Measurements from ENCODE around the gene NLRP12. TPM values are rescaled to one million over a fixed set of nuclear protein-coding genes. Genes with fewer than 3 reads are reported as not detected.
"Not testable (repeated sequence)": the region's sequence is repeated elsewhere in the genome, so short reads cannot be mapped to it uniquely, and the experiment has no call there.

The NLRP12 gene
- total and polyA plus RNA-seq, 2 donors (not counting 3 experiments of a cell fraction or from before 2014, with no cell fraction given), result 0.46 to 0.73 TPM

DNA sequence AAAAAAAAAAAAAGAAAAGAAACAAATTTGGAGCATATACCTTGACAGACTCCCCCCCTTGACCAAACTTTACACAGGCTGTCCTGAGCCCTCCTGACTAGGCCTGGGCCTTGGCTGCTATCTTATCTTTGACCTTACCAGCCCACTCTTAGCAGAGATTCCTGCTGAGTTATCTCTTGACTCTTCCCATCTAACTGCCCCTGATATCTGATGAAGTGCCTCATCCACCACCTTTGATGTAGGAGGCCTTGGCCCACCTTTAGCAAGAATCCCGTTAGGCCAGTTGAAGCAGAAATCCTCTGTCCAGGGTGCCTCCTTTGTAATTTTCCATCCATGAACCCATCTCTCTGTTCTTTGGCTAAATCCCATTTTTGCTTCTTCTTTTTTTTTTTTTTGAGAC lies 43.6 kb downstream of the NLRP12 start:
- BruUV-seq (replicated peaks), result no TSS peak
- H3K4me1 ChIP-seq (ENCODE audit: control insufficient read depth, extremely low read depth, insufficient read depth, low read length), result no peaks in the 10 kb centered on the region
- DNase-seq (ENCODE audit: low read depth, low spot score) (no peak), FAIRE-seq (no peak)
- POLR2A ChIA-PET, result no interaction called here
- no peaks in the 10 kb centered on the region for H3K36me3 ChIP-seq (ENCODE audit: control insufficient read depth in 2 of 2, extremely low read depth in 1 of 2, insufficient read depth in 2 of 2, low read length in 2 of 2)
- no peak for TF ChIP-seq POLR2A (IDR thresholded peaks at IDR 0.05; ENCODE audit: low read depth, low read length)
- TF ChIP-seq, protein P1, sequence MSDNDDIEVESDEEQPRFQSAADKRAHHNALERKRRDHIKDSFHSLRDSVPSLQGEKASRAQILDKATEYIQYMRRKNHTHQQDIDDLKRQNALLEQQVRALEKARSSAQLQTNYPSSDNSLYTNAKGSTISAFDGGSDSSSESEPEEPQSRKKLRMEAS (IDR thresholded peaks at IDR 0.05; ENCODE audit: insufficient read depth, insufficient read length), result no peak
- H3K4me3 ChIP-seq (replicated peaks in 1 of 3; ENCODE audit: insufficient read depth in 1 of 3, low read depth in 1 of 3, low read length in 3 of 3), result no peak overlapping the region
- H3K27ac ChIP-seq (ENCODE audit: insufficient read depth, low read depth, low read length), result no peak overlapping the region
- intact Hi-C loops (cut with micrococcal nuclease) (no loop called here), dilution Hi-C loops (cut with MboI; ENCODE audit: extremely low pct_ligation_motif_present, low sequenced_read_pairs) (no loop called here)
- H2AFZ ChIP-seq (ENCODE audit: low read depth, low read length), result no peak overlapping the region
- no peaks in the 10 kb centered on the region for H3K9me3 ChIP-seq (replicated peaks; ENCODE audit: control insufficient read depth, insufficient read depth, low read length)
- CTCF ChIA-PET, result no interaction called here
- no peaks in the 10 kb centered on the region for H3K27me3 ChIP-seq (ENCODE audit: control insufficient read depth in 2 of 2, insufficient read depth in 2 of 2, low read length in 2 of 2)
- H3K9ac ChIP-seq (replicated peaks; ENCODE audit: extremely low read depth, insufficient read depth, low read length), result no peak overlapping the region
- H3K79me2 ChIP-seq (ENCODE audit: control insufficient read depth, insufficient read depth, low read length), result no peaks in the 10 kb centered on the region
- H4K20me1 ChIP-seq (replicated peaks; ENCODE audit: control insufficient read depth, extremely low read depth, insufficient read depth, low read length), result no peaks in the 10 kb centered on the region
- H3K4me2 ChIP-seq (ENCODE audit: insufficient read depth, low read length), result no peak overlapping the region
- H3K9me1 ChIP-seq (replicated peaks; ENCODE audit: control insufficient read depth, extremely low read depth, insufficient read depth, low read length), result no peaks in the 10 kb centered on the region

DNA sequence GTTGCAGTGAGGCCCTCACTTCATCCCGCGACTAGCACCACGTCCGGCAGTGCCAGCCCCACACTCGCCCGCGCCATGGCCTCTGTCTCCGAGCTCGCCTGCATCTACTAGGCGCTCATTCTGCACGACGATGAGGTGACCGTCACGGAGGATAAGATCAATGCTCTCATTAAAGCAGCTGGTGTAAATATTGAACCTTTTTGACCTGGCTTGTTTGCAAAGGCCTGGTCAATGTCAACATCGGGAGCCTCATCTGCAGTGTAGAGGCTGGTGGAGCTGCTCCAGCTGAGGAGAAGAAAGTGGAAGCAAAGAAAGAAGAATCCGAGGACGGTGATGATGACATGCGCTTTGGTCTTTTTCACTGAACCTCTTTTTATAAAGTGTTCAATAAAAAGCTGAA lies 48.6 kb downstream of the NLRP12 start:
- BruUV-seq (replicated peaks), result no TSS peak
- FAIRE-seq (no peak), DNase-seq (ENCODE audit: low read depth, low spot score) (no peak)
- Histone ChIP-seq H3K9me1 (replicated peaks; ENCODE audit: control insufficient read depth, extremely low read depth, insufficient read depth, low read length) (no peaks in the 10 kb centered on the region), H2AFZ (ENCODE audit: low read depth, low read length) (no peak overlapping the region), H3K4me1 (ENCODE audit: control insufficient read depth, extremely low read depth, insufficient read depth, low read length) (no peaks in the 10 kb centered on the region), H3K4me3 (replicated peaks in 1 of 3; ENCODE audit: insufficient read depth in 1 of 3, low read depth in 1 of 3, low read length in 3 of 3) (no peak overlapping the region), H3K27me3 (ENCODE audit: control insufficient read depth in 2 of 2, insufficient read depth in 2 of 2, low read length in 2 of 2) (no peaks in the 10 kb centered on the region), H3K79me2 (ENCODE audit: control insufficient read depth, insufficient read depth, low read length) (no peaks in the 10 kb centered on the region), H3K9ac (replicated peaks; ENCODE audit: extremely low read depth, insufficient read depth, low read length) (no peak overlapping the region), H3K36me3 (ENCODE audit: control insufficient read depth in 2 of 2, extremely low read depth in 1 of 2, insufficient read depth in 2 of 2, low read length in 2 of 2) (no peaks in the 10 kb centered on the region), H3K9me3 (replicated peaks; ENCODE audit: control insufficient read depth, insufficient read depth, low read length) (no peaks in the 10 kb centered on the region), H4K20me1 (replicated peaks; ENCODE audit: control insufficient read depth, extremely low read depth, insufficient read depth, low read length) (no peaks in the 10 kb centered on the region), H3K4me2 (ENCODE audit: insufficient read depth, low read length) (no peak overlapping the region), H3K27ac (ENCODE audit: insufficient read depth, low read depth, low read length) (no peak overlapping the region)
- dilution Hi-C loops (cut with MboI; ENCODE audit: extremely low pct_ligation_motif_present, low sequenced_read_pairs) (no loop called here), intact Hi-C loops (cut with micrococcal nuclease) (no loop called here)
- no peak for TF ChIP-seq POLR2A (IDR thresholded peaks at IDR 0.05; ENCODE audit: low read depth, low read length)
- no peak for TF ChIP-seq POLR2AphosphoS5 (IDR thresholded peaks at IDR 0.05; ENCODE audit: insufficient read depth, low read depth, low read length)
- TF ChIP-seq, protein P2, sequence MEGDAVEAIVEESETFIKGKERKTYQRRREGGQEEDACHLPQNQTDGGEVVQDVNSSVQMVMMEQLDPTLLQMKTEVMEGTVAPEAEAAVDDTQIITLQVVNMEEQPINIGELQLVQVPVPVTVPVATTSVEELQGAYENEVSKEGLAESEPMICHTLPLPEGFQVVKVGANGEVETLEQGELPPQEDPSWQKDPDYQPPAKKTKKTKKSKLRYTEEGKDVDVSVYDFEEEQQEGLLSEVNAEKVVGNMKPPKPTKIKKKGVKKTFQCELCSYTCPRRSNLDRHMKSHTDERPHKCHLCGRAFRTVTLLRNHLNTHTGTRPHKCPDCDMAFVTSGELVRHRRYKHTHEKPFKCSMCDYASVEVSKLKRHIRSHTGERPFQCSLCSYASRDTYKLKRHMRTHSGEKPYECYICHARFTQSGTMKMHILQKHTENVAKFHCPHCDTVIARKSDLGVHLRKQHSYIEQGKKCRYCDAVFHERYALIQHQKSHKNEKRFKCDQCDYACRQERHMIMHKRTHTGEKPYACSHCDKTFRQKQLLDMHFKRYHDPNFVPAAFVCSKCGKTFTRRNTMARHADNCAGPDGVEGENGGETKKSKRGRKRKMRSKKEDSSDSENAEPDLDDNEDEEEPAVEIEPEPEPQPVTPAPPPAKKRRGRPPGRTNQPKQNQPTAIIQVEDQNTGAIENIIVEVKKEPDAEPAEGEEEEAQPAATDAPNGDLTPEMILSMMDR (IDR thresholded peaks at IDR 0.05; ENCODE audit: extremely low read depth in 1 of 2, insufficient read depth in 1 of 2, low read depth in 1 of 2, low read length in 2 of 2), result no peak
- no peak for TF ChIP-seq MYC (IDR thresholded peaks at IDR 0.05; ENCODE audit: low read depth, low read length)
- TF ChIP-seq JUN (IDR thresholded peaks at IDR 0.05; ENCODE audit: borderline replicate concordance, insufficient read depth, insufficient read length, low read depth), result no peak
- TF ChIP-seq FOS (IDR thresholded peaks at IDR 0.05; ENCODE audit: borderline replicate concordance, insufficient read depth, low read length), result no peak
- TF ChIP-seq, protein P1 (IDR thresholded peaks at IDR 0.05; ENCODE audit: insufficient read depth, insufficient read length), result no peak
- no peak for TF ChIP-seq EZH2 (IDR thresholded peaks at IDR 0.05; ENCODE audit: borderline replicate concordance, low read depth, low read length, severe bottlenecking)
- no peak for TF ChIP-seq GATA2 (IDR thresholded peaks at IDR 0.05; ENCODE audit: insufficient read depth, insufficient read length, low read depth, low read length)
- POLR2A ChIA-PET, result no interaction called here
- CTCF ChIA-PET, result interaction anchor here (0.7 to 2.6 kb wide), 5 partner anchors 16 to 320 kb away, joined by 3 to 16 read pairs (median 5); no protein-coding TSS in a partner anchor

DNA sequence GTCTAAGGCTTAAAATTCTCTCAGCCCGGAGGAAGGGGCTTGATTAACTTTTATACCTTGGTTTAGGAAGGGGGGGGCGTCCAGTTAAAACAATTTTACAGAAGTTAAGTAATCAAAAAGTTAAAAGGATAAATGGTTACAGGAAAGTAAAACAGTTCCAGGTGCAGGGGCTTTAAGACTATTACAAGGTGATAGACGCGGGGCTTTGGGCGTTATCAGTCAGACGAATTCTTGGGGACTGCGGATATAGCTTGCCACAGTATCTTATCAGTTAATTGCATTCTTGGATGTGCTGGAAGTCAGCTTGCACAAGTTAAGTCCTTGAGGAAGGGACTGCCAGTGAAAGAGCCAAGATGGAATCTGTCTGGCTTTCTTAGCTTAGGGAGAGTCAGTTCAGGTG lies 49.6 kb downstream of the NLRP12 start:
- H2AFZ ChIP-seq (ENCODE audit: low read depth, low read length); dilution Hi-C loops (cut with MboI; ENCODE audit: extremely low pct_ligation_motif_present, low sequenced_read_pairs); H3K9me3 ChIP-seq (replicated peaks; ENCODE audit: control insufficient read depth, insufficient read depth, low read length); H3K4me3 ChIP-seq (replicated peaks in 1 of 3; ENCODE audit: insufficient read depth in 1 of 3, low read depth in 1 of 3, low read length in 3 of 3); H4K20me1 ChIP-seq (replicated peaks; ENCODE audit: control insufficient read depth, extremely low read depth, insufficient read depth, low read length); H3K79me2 ChIP-seq (ENCODE audit: control insufficient read depth, insufficient read depth, low read length); DNase-seq (ENCODE audit: low read depth, low spot score); intact Hi-C loops (cut with micrococcal nuclease); BruUV-seq (replicated peaks); H3K36me3 ChIP-seq (ENCODE audit: control insufficient read depth in 2 of 2, extremely low read depth in 1 of 2, insufficient read depth in 2 of 2, low read length in 2 of 2); H3K27ac ChIP-seq (ENCODE audit: insufficient read depth, low read depth, low read length); H3K27me3 ChIP-seq (ENCODE audit: control insufficient read depth in 2 of 2, insufficient read depth in 2 of 2, low read length in 2 of 2); FAIRE-seq; H3K4me1 ChIP-seq (ENCODE audit: control insufficient read depth, extremely low read depth, insufficient read depth, low read length); H3K9me1 ChIP-seq (replicated peaks; ENCODE audit: control insufficient read depth, extremely low read depth, insufficient read depth, low read length); POLR2A ChIA-PET; H3K4me2 ChIP-seq (ENCODE audit: insufficient read depth, low read length); H3K9ac ChIP-seq (replicated peaks; ENCODE audit: extremely low read depth, insufficient read depth, low read length): not testable (repeated sequence)
- CTCF ChIA-PET, result interaction anchor here (0.9 to 2.6 kb wide), 4 partner anchors 13 to 256 kb away, joined by 3 to 16 read pairs (median 7); no protein-coding TSS in a partner anchor
